Measurements from ENCODE around the gene RAB11FIP3. TPM values are rescaled to one million over a fixed set of nuclear protein-coding genes. Genes with fewer than 3 reads are reported as not detected.
"Not testable (repeated sequence)": the region's sequence is repeated elsewhere in the genome, so short reads cannot be mapped to it uniquely, and the experiment has no call there.

The RAB11FIP3 gene, protein sequence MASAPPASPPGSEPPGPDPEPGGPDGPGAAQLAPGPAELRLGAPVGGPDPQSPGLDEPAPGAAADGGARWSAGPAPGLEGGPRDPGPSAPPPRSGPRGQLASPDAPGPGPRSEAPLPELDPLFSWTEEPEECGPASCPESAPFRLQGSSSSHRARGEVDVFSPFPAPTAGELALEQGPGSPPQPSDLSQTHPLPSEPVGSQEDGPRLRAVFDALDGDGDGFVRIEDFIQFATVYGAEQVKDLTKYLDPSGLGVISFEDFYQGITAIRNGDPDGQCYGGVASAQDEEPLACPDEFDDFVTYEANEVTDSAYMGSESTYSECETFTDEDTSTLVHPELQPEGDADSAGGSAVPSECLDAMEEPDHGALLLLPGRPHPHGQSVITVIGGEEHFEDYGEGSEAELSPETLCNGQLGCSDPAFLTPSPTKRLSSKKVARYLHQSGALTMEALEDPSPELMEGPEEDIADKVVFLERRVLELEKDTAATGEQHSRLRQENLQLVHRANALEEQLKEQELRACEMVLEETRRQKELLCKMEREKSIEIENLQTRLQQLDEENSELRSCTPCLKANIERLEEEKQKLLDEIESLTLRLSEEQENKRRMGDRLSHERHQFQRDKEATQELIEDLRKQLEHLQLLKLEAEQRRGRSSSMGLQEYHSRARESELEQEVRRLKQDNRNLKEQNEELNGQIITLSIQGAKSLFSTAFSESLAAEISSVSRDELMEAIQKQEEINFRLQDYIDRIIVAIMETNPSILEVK
- total RNA-seq (ENCODE audit: low replicate concordance), result 14.7 and 24.4 TPM in 2 replicates

- peak within 1 kb of the TSS; percentile 77 for H3K4me3 ChIP-seq (ENCODE audit: low read depth, low read length)
- peak; percentile 66 for DNase-seq (ENCODE audit: low read depth)
These were observed at the start of gene RAB11FIP3 for GRCh38 chr16:425082-425718. TSS of gene RAB11FIP3 (plus strand) at chr16:425649. CDS start at chr16:426007, 358 bp downstream.

GRCh38 chr16:375927-376816 is 49.3 kb upstream of the RAB11FIP3 start:
- no peak overlapping the region for H3K4me3 ChIP-seq (ENCODE audit: low read depth, low read length)
- DNase-seq (ENCODE audit: low read depth), result no peak
- no peak for TF ChIP-seq CTCF (IDR thresholded peaks at IDR 0.05; ENCODE audit: insufficient read depth, low read length)

More at GRCh38 chr16:425082-425718, at the start of gene RAB11FIP3:
- peak; percentile 8 for TF ChIP-seq CTCF (IDR thresholded peaks at IDR 0.05; ENCODE audit: insufficient read depth, low read length)

- no peak overlapping the region for H3K4me3 ChIP-seq (ENCODE audit: low read depth, low read length)
- TF ChIP-seq CTCF (IDR thresholded peaks at IDR 0.05; ENCODE audit: insufficient read depth, low read length), result no peak
- no peak for DNase-seq (ENCODE audit: low read depth)
These were observed 48.5 kb upstream of the RAB11FIP3 start for GRCh38 chr16:376817-377418.

- no peak for TF ChIP-seq CTCF (IDR thresholded peaks at IDR 0.05; ENCODE audit: insufficient read depth, low read length)
- no peak for DNase-seq (ENCODE audit: low read depth)
- no peak overlapping the region for H3K4me3 ChIP-seq (ENCODE audit: low read depth, low read length)
These were observed 48.0 kb upstream of the RAB11FIP3 start for GRCh38 chr16:377419-377951.

DNA sequence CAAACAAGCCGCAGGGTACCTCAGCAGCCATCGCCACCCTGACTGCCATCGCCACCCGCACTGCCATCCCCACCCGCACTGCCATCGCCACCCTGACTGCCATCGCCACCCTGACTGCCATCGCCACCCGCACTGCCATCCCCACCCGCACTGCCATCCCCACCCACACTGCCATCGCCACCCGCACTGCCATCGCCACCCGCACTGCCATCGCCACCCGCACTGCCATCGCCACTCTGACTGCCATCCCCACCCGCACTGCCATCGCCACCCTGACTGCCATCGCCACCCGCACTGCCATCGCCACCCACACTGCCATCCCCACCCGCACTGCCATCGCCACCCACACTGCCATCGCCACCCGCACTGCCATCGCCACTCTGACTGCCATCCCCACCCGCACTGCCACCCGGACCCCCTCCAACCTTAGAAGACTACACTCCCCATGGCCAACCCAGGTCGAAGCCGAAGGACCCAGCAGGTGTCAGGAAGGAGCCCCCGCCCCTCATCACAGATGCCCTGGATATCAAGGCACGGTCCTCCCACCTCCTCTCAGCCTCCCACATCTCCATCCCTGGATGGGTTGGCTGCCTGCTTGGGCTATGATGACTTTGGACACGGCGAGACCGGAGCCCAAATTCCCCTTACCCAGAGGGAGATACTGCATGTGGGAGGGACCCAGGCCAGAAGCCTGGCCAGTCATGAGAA is 47.2 kb upstream of the RAB11FIP3 start:
- not testable (repeated sequence) for DNase-seq (ENCODE audit: low read depth); H3K4me3 ChIP-seq (ENCODE audit: low read depth, low read length)

GRCh38 chr16:378821-379182 is 46.6 kb upstream of the RAB11FIP3 start:
- no peak overlapping the region for H3K4me3 ChIP-seq (ENCODE audit: low read depth, low read length)
- TF ChIP-seq CTCF (IDR thresholded peaks at IDR 0.05; ENCODE audit: insufficient read depth, low read length), result no peak
- DNase-seq (ENCODE audit: low read depth), result no peak

All from fibroblast of the aortic adventitia (primary cell).